ENCODE data around the gene PTPRD.

DNA sequence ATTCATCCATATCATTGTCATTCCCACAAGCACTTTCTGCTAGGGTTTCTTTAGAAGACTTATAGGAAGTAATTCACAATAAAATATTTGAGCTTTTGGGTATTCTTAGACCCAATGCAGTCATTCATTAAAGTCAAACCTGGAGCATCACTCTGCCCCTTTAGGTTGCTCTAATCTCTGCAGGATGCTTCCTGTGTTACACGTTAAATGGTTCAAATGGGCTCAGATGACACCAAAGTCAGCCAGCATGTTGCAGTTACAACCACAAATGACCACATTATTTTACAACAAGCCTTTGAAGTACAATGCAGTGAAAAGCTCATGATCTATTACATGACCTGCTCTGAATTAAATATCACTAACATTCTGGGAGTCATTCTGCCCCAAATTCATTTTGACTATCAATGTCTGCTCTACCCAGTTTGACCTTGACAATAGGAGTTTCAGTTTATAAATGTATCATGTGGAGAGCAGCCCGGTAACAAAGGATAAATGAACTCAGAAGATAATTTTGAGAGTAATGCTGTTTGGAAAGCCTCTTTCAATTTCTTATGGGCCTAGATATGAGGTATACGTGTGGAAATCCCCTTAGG lies 2144.7 kb downstream of the PTPRD start:
- TF ChIP-seq SUZ12 (IDR thresholded peaks at IDR 0.05; ENCODE audit: extremely low read depth, insufficient read depth, insufficient read length) (no peak), YY1 (IDR thresholded peaks at IDR 0.05; ENCODE audit: insufficient read depth, insufficient read length) (no peak)
